Smooth muscle cell (in vitro differentiated cells): ENCODE data around the gene PRICKLE4. TPM values are rescaled to one million over a fixed set of nuclear protein-coding genes. Genes with fewer than 3 reads are reported as not detected.

Source experiments
- DNase-seq: peaks from one replicate; lab custom pipeline; 2025; ENCODE audit not compliant: unreplicated experiment; lab: John Stamatoyannopoulos, UW
- H2AFZ ChIP-seq: fragments of 200-600 bp; sonication (generic); 2 replicates; pipeline ENCODE4 v1.6.0; 2016; ENCODE audit warnings: antibody characterized with exemption, low read depth, mild to moderate bottlenecking
- H3F3A ChIP-seq: fragments of 200-600 bp; sonication (generic); 2 replicates; pipeline ENCODE4 v1.6.0; 2017; ENCODE audit warnings: antibody characterized with exemption, low read depth
- H3K27ac ChIP-seq: fragments of 200-600 bp; sonication (generic); 2 replicates; pipeline ENCODE4 v1.5.1; 2016; ENCODE audit warnings: low read depth, mild to moderate bottlenecking
- H3K27me3 ChIP-seq: fragments of 200-600 bp; sonication (generic); 2 replicates; pipeline ENCODE4 v1.6.1; 2016; ENCODE audit warnings: low read depth, mild to moderate bottlenecking
- H3K36me3 ChIP-seq: fragments of 200-600 bp; sonication (generic); 2 replicates; pipeline ENCODE4 v1.5.1; 2016; ENCODE audit warnings: low read depth
- H3K4me1 ChIP-seq: fragments of 200-600 bp; sonication (generic); 2 replicates; pipeline ENCODE4 v1.5.1; 2016; ENCODE audit warnings: low read depth
- H3K4me2 ChIP-seq: fragments of 200-600 bp; sonication (generic); 2 replicates; pipeline ENCODE4 v1.6.0; 2016; ENCODE audit warnings: mild to moderate bottlenecking
- H3K4me3 ChIP-seq: fragments of 200-600 bp; sonication (generic); 2 replicates; pipeline ENCODE4 v1.5.1; 2016; ENCODE audit warnings: mild to moderate bottlenecking
- H3K79me2 ChIP-seq: fragments of 200-600 bp; sonication (generic); 2 replicates; pipeline ENCODE4 v1.6.0; 2016; ENCODE audit warnings: low read depth, mild to moderate bottlenecking
- H3K9ac ChIP-seq: fragments of 200-600 bp; sonication (generic); 2 replicates; pipeline ENCODE4 v1.6.0; 2016; ENCODE audit warnings: low read depth
- H3K9me3 ChIP-seq: fragments of 200-600 bp; sonication (generic); replicated peaks from 2 replicates; pipeline ENCODE4 v1.5.1; 2016; ENCODE audit warnings: low read depth
- H4K20me1 ChIP-seq: fragments of 200-600 bp; sonication (generic); 2 replicates; pipeline ENCODE4 v1.6.0; 2016; ENCODE audit warnings: low read depth
- CTCF ChIP-seq: fragments of 200-600 bp; sonication (generic); IDR thresholded peaks from 2 replicates; pipeline ENCODE4 v1.5.1; 2017; ENCODE audit warnings: borderline replicate concordance, mild to moderate bottlenecking, antibody characterized with exemption; ENCODE audit not compliant: insufficient read depth, poor library complexity, severe bottlenecking
- WGBS: methylation state at CpG from one replicate; pipeline ENCODE4 v1.1.7; 2016; ENCODE audit warnings: low lambda C conversion rate; 5-methylcytosine and 5-hydroxymethylcytosine counted together
- polyA plus RNA-seq: library from polyadenylated mRNA; unstranded; fragments of >200 nt; fragmentation: Nextera tagmentation; extraction: Ambion mirVana; gene quantifications from 2 replicates; pipeline ENCODE4 v1.2.1, GENCODE V29; 2016
- total RNA-seq: library from RNA; depleted of rRNA; stranded (reverse); fragments of >200 nt; gene quantifications from 2 replicates; pipeline ENCODE4 v1.2.3, GENCODE V29; 2014

PRICKLE4 gene
- total and polyA plus RNA-seq, 2 experiments from 2014 or later, result 2.0 TPM; not detected in 1

DNA sequence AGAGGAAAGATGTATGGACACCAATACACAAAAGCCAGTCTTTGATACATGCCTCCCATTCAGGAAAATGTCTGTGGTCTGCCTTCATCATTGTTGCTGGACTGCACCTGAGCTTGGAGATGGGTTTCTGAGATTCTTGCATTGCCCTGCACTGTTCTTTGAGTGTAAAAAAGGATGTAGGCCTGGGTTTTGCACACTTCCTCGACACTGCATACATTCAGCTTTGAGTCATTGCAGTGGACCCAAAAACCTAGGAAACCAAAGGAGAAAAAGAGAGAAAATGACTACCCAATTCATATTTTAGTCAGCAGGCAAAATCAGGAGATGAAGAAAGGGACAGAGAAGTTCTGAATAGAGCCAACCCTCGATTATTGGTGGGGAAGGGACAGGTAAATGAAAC is 15.9 kb downstream of the PRICKLE4 start:
- WGBS, result 96% methylated on average over 2 of the region's 2 CpGs
- Histone ChIP-seq H3K4me1 (no peaks in the 10 kb centered on the region), H3K27me3 (no peaks in the 10 kb centered on the region), H4K20me1 (no peaks in the 10 kb centered on the region), H3K4me3 (no peak overlapping the region), H3K79me2 (no peaks in the 10 kb centered on the region), H3F3A (no peaks in the 10 kb centered on the region), H3K27ac (no peak overlapping the region), H2AFZ (no peak overlapping the region), H3K9ac (no peak overlapping the region), H3K9me3 (no peaks in the 10 kb centered on the region), H3K36me3 (no peaks in the 10 kb centered on the region), H3K4me2 (no peak overlapping the region)
- no peak for TF ChIP-seq CTCF
- DNase-seq, result no peak

GRCh38 chr6:41798901-41799558 is 18.4 kb downstream of the PRICKLE4 start:
- no peak overlapping the region for H3K4me3 ChIP-seq
- no peak for TF ChIP-seq CTCF
- H3K27me3 ChIP-seq, result no peaks in the 10 kb centered on the region
- H3F3A ChIP-seq, result no peaks in the 10 kb centered on the region
- no peak overlapping the region for H3K9ac ChIP-seq
- no peak for DNase-seq
- H3K4me2 ChIP-seq, result no peak overlapping the region
- no peaks in the 10 kb centered on the region for H3K79me2 ChIP-seq
- no peaks in the 10 kb centered on the region for H3K9me3 ChIP-seq
- no peak overlapping the region for H3K27ac ChIP-seq
- H2AFZ ChIP-seq, result no peak overlapping the region
- no peaks in the 10 kb centered on the region for H3K4me1 ChIP-seq
- WGBS, result 92% methylated on average over 7 of the region's 7 CpGs
- no peaks in the 10 kb centered on the region for H4K20me1 ChIP-seq
- no peaks in the 10 kb centered on the region for H3K36me3 ChIP-seq

- Histone ChIP-seq H3K36me3 (no peaks in the 10 kb centered on the region), H3K4me1 (no peaks in the 10 kb centered on the region), H3K27ac (no peak overlapping the region), H3K9me3 (no peaks in the 10 kb centered on the region), H3K4me3 (no peak overlapping the region), H3K9ac (no peak overlapping the region), H2AFZ (no peak overlapping the region), H3F3A (no peaks in the 10 kb centered on the region), H3K4me2 (no peak overlapping the region), H3K79me2 (no peaks in the 10 kb centered on the region), H4K20me1 (no peaks in the 10 kb centered on the region), H3K27me3 (no peaks in the 10 kb centered on the region)
- TF ChIP-seq CTCF, result no peak
- WGBS, result 96% methylated on average over 2 of the region's 2 CpGs
- no peak for DNase-seq
Observed at GRCh38 chr6:41799559-41799911, 19.0 kb downstream of the PRICKLE4 start.

DNA sequence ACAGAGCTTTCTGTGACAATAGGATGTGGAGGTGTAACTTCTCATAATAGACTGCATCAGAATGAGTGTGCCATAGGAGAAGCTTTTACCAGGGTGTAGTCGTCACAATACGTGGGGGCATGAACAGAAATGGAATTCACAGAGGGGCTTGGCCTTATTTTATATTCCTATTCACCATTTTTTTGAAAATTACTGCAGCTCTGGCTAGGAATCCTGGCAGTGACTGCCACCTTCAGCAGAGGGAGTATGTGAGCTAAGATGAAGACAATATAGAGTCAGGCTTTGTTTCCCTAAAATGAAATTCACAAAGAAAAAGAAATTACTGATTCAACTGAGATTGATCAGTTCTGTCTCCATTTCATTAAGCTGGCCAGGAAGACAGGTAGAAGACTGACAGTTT is 20.8 kb downstream of the PRICKLE4 start:
- no peak overlapping the region for H3K27ac ChIP-seq
- no peaks in the 10 kb centered on the region for H3K9me3 ChIP-seq
- no peak overlapping the region for H3K4me3 ChIP-seq
- no peak for DNase-seq
- H3K4me2 ChIP-seq, result no peak overlapping the region
- no peaks in the 10 kb centered on the region for H4K20me1 ChIP-seq
- no peaks in the 10 kb centered on the region for H3K36me3 ChIP-seq
- H3K79me2 ChIP-seq, result no peaks in the 10 kb centered on the region
- peak; percentile 40 for TF ChIP-seq CTCF
- H3K9ac ChIP-seq, result no peak overlapping the region
- no peaks in the 10 kb centered on the region for H3K27me3 ChIP-seq
- WGBS, result 74% methylated on average over 2 of the region's 2 CpGs
- no peak overlapping the region for H2AFZ ChIP-seq
- no peaks in the 10 kb centered on the region for H3F3A ChIP-seq
- H3K4me1 ChIP-seq, result no peaks in the 10 kb centered on the region
